ENCODE data around the gene WNT6. TPM values are rescaled to one million over a fixed set of nuclear protein-coding genes. Genes with fewer than 3 reads are reported as not detected.
A peak's percentile ranks its signal among the peaks of the same experiment; 100 is the strongest.

The WNT6 gene
- total RNA-seq, 2 donors from 2014 or later = 0.25 to 0.37 TPM

DNA sequence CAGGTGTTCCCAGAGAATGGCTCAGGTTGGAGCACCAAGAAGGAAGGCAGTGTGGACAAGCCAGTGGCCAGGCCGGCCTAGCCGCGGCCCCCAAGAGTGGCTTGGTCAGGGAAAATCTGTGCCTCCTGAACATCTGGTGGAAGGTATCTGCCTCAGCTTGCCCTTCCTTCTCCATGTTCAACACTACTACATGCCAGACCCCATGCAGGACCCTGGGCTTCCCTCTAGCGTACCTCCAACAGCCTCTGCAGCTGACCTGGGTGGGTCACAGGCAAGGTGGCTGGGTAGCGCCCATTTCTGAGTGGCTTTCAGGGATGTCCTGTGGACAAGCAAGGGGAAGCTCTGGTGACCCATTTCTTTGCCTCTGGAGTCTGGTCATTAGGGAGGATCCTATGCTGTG is 28.7 kb downstream of the WNT6 start:
- Histone ChIP-seq H3K36me3 (no peaks in the 10 kb centered on the region), H3K27ac (no peak overlapping the region), H3K27me3 (peaks cover 10% of the 10 kb centered on the region), H3K4me3 (no peak overlapping the region), H3K9ac (ENCODE audit: low read depth in 2 of 2, low read length in 2 of 2) (no peak overlapping the region), H3K4me1 (peaks cover 4% of the 10 kb centered on the region), H3K9me3 (no peaks in the 10 kb centered on the region)
- no peak for DNase-seq
- TF ChIP-seq, protein P1, sequence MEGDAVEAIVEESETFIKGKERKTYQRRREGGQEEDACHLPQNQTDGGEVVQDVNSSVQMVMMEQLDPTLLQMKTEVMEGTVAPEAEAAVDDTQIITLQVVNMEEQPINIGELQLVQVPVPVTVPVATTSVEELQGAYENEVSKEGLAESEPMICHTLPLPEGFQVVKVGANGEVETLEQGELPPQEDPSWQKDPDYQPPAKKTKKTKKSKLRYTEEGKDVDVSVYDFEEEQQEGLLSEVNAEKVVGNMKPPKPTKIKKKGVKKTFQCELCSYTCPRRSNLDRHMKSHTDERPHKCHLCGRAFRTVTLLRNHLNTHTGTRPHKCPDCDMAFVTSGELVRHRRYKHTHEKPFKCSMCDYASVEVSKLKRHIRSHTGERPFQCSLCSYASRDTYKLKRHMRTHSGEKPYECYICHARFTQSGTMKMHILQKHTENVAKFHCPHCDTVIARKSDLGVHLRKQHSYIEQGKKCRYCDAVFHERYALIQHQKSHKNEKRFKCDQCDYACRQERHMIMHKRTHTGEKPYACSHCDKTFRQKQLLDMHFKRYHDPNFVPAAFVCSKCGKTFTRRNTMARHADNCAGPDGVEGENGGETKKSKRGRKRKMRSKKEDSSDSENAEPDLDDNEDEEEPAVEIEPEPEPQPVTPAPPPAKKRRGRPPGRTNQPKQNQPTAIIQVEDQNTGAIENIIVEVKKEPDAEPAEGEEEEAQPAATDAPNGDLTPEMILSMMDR (IDR thresholded peaks at IDR 0.05) = no peak
- intact Hi-C loops (cut with DNase I) = no loop called here

- Histone ChIP-seq H3K9me3 (no peaks in the 10 kb centered on the region), H3K4me1 (peaks cover 4% of the 10 kb centered on the region), H3K4me3 (no peak overlapping the region), H3K27me3 (peaks cover 5% of the 10 kb centered on the region), H3K9ac (ENCODE audit: low read depth in 2 of 2, low read length in 2 of 2) (no peak overlapping the region), H3K36me3 (no peaks in the 10 kb centered on the region), H3K27ac (no peak overlapping the region)
- DNase-seq = no peak
- intact Hi-C loops (cut with DNase I) = no loop called here
- TF ChIP-seq, protein P1 (IDR thresholded peaks at IDR 0.05) = no peak
These were observed 30.3 kb downstream of the WNT6 start for GRCh38 chr2:218889937-218890336.

DNA sequence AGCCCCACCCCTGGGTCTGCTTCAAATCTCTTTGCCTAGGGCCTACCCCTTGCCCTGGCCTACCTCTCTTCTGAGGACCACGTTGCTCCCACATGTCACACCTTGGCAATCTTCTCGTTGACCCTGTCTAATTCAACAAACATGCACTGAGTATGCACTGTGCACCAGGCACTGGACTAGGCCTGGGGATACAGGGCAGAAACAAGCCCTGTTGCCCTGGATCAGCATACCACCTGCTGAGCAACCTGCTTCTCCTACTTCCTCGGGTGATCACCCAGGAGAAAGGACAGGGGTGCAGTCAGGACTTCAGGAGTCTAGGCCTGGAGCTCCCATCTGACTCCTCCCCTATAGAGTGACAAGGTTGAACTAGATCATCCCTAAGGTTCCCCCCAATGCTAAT is 30.8 kb downstream of the WNT6 start:
- Histone ChIP-seq H3K4me3 (no peak overlapping the region), H3K4me1 (peaks cover 4% of the 10 kb centered on the region), H3K27me3 (peaks cover 8% of the 10 kb centered on the region), H3K9me3 (no peaks in the 10 kb centered on the region), H3K27ac (no peak overlapping the region), H3K9ac (ENCODE audit: low read depth in 2 of 2, low read length in 2 of 2) (no peak overlapping the region), H3K36me3 (no peaks in the 10 kb centered on the region)
- TF ChIP-seq, protein P1 (IDR thresholded peaks at IDR 0.05) = no peak
- no peak for DNase-seq
- intact Hi-C loops (cut with DNase I) = no loop called here

DNA sequence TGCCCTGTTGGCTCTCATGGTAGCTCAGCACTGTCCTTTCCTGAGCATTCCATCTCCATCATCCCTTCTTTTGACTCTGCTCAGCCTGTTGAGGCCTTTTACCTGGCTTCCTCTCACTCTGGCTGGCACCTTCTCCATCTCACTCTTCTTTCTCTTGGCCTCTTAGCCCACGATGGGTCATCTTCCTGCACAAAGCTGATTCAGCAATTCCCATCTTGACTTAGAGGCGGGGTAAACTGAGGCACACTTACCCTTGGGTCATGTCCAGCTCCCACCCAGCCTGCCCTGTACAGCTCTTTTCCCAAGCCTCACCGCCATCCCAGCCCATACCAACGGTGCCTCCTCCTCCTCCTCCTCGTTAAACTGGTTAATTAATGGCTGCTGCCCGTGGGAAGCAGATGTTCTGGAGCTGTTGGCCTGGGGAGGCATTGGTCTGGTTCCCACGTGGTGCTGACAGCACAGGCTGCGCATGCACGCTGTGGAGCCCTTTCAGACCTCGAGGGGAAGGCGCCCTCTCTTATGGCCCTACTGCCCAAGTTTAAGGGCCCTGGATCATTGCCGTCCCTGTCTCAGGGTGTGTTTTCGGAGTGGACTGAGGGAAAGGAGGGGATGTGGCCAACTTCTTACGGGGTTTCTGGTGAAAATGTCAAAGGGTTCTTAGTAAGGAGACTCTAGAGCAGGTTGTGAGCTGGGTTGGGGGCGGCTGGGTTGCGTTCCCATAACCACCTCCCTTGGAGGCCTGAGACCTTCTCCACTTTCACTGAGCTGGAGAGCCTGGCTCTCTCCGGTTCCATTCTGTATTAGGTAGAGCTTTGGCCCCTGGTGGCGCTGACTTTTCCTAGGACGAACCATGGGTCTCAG is 31.9 kb downstream of the WNT6 start:
- DNase-seq = no peak
- TF ChIP-seq, protein P1 (IDR thresholded peaks at IDR 0.05) = no peak

DNA sequence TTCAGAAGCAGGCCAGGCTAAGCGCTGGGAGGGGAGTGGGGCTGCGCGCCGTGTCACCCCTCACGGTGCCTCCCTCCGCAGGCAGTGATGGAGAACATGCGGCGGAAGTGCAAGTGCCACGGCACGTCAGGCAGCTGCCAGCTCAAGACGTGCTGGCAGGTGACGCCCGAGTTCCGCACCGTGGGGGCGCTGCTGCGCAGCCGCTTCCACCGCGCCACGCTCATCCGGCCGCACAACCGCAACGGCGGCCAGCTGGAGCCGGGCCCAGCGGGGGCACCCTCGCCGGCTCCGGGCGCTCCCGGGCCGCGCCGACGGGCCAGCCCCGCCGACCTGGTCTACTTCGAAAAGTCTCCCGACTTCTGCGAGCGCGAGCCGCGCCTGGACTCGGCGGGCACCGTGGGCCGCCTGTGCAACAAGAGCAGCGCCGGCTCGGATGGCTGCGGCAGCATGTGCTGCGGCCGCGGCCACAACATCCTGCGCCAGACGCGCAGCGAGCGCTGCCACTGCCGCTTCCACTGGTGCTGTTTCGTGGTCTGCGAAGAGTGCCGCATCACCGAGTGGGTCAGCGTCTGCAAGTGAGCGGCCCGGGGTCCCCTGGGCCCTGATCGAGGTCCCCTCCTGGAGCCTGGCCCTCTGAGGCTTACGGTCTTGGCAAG is 33.2 kb downstream of the WNT6 start:
- intact Hi-C loops (cut with DNase I) = no loop called here
- Histone ChIP-seq H3K27ac (peak overlapping the region; percentile 11), H3K4me1 (peaks cover 12% of the 10 kb centered on the region)

More for the DNA sequence above, 31.9 kb downstream of the WNT6 start:
- peaks cover 4% of the 10 kb centered on the region for H3K4me1 ChIP-seq
- H3K4me3 ChIP-seq = no peak overlapping the region
- H3K9me3 ChIP-seq = no peaks in the 10 kb centered on the region
- H3K27ac ChIP-seq = no peak overlapping the region
- H3K36me3 ChIP-seq = no peaks in the 10 kb centered on the region
- intact Hi-C loops (cut with DNase I) = no loop called here
- H3K9ac ChIP-seq (ENCODE audit: low read depth in 2 of 2, low read length in 2 of 2) = no peak overlapping the region
- H3K27me3 ChIP-seq = peaks cover 19% of the 10 kb centered on the region

More for the DNA sequence above, 33.2 kb downstream of the WNT6 start:
- peaks cover 31% of the 10 kb centered on the region for H3K27me3 ChIP-seq
- peak overlapping the region; percentile 28 to 51 for H3K9ac ChIP-seq (ENCODE audit: low read depth in 2 of 2, low read length in 2 of 2)
- TF ChIP-seq, protein P1 (IDR thresholded peaks at IDR 0.05) = peak; percentile 22
- peak overlapping the region; percentile 34 for H3K4me3 ChIP-seq
- no peaks in the 10 kb centered on the region for H3K9me3 ChIP-seq
- no peaks in the 10 kb centered on the region for H3K36me3 ChIP-seq
- peak; percentile 79 for DNase-seq
